Aorta (tissue), 5 donors: Measurements from ENCODE around the gene ITGA11. TPM values are rescaled to one million over a fixed set of nuclear protein-coding genes. Genes with fewer than 3 reads are reported as not detected.

ENCODE experiments used
- ATAC-seq: fragments of 200-7000 bp; cut with Tn5 transposase; one replicate; pipeline ENCODE4 v1.9.1; 2022; ENCODE audit warnings: moderate library complexity; ENCODE audit not compliant: low FRiP score
- DNase-seq, 2 donors: peaks; one replicate each; pipeline ENCODE4 v3.0.0-alpha.2; 2020
- H3K27ac ChIP-seq, 2 donors: one replicate each; pipeline ENCODE4 v1.5.1; 2013; ENCODE audit warnings: low read length in 2 of 2, mild to moderate bottlenecking in 2 of 2, moderate library complexity in 2 of 2, control low read depth in 1 of 2, inconsistent platforms in 1 of 2, low read depth in 1 of 2
- H3K27me3 ChIP-seq, 2 donors: one replicate each; pipeline ENCODE4 v1.6.1; 2013; ENCODE audit warnings: control low read depth in 1 of 2, low read length in 1 of 2, mild to moderate bottlenecking in 1 of 2, moderate library complexity in 1 of 2; ENCODE audit not compliant: insufficient read depth in 2 of 2, control insufficient read depth in 1 of 2
- H3K36me3 ChIP-seq, 2 donors: one replicate each; pipeline ENCODE4 v1.6.1; 2013; ENCODE audit warnings: control low read depth in 1 of 2, low read length in 1 of 2, mild to moderate bottlenecking in 1 of 2; ENCODE audit not compliant: insufficient read depth in 2 of 2, control insufficient read depth in 1 of 2
- H3K4me1 ChIP-seq, 2 donors: one replicate each; pipeline ENCODE4 v1.6.1; 2013; ENCODE audit warnings: low read length in 2 of 2, control low read depth in 1 of 2, mild to moderate bottlenecking in 1 of 2, moderate library complexity in 1 of 2; ENCODE audit not compliant: insufficient read depth in 2 of 2, control insufficient read depth in 1 of 2
- H3K4me3 ChIP-seq, 2 donors: one replicate each; pipeline ENCODE4 v1.5.1; 2013; ENCODE audit warnings: low read length in 2 of 2, control low read depth in 1 of 2, mild to moderate bottlenecking in 1 of 2
- H3K9me3 ChIP-seq: one replicate; pipeline ENCODE4 v1.6.1; 2013; ENCODE audit warnings: mild to moderate bottlenecking, low read length; ENCODE audit not compliant: control insufficient read depth
- WGBS, 2 donors: extraction: QIAGEN DNeasy Blood & Tissue Kit; methylation state at CpG; one replicate each; pipeline ENCODE4 v1.1.7; 2013; 5-methylcytosine and 5-hydroxymethylcytosine counted together
- intact Hi-C, 2 donors: fragments of 100-400 bp; cut with DNase I; formaldehyde crosslinking; loops; one replicate each; pipeline versions ENCODE4 v1.14.2 to v1.15.0; 2022
- polyA plus RNA-seq, 2 donors: library from polyadenylated mRNA; stranded (reverse); fragments of 200-250 nt; gene quantifications; one replicate each; pipeline ENCODE4 v1.2.3, GENCODE V29; 2013
- total RNA-seq, 2 donors: library from RNA; stranded (reverse); fragmentation: NEBNext Ultra II Directional; extraction: Animal tissue kit (Norgen Biotek cat#: 25700); gene quantifications; one replicate each; pipeline ENCODE4 v1.2.1, GENCODE V29; 2021
- donor health status: healthy with polysubstance abuse.
- donor health status: Bipolar disorder and iron deficiency.
- donor health status: DM: no; HTN: no; CAD: no.
- donor health status: DM: no; HTN: no; CAD: no.
- donor health status: DM: yes; HTN: yes; CAD: no.

Gene ITGA11
- total and polyA plus RNA-seq, 4 donors: 21.4 to 154 (median 107) TPM

DNA sequence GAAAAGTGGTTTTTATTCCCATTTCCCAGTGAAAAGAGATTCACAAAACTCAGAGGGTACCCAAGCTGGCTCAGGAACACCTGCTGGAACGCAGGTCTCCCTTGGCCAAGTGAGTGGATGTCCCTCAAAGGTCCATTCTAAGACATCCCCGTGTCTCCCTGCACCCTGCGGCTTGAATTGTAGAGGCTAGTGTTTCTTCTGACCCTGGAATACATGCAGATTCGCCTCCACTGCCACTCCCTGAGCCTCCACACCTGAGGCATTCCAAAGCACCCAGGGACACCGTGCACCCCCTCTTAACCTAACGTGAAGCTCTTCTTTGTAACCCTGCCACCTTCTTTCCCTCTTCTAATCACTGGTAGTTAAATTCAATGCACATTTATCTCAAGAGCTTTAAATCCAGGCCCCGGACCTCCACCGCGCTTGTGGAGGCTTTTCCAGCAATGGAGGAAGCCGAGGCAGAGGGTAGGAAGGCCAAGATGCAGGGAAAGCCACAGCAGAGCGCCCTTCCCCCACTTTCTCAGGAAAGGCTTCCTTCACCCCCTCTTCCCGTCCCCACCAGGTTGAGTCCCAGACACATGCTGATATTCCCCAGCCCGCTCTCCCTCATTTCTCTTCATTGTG is 590 bp upstream of the ITGA11 start:
- Histone ChIP-seq H3K27me3 (no peaks in the 10 kb centered on the region), H3K4me1 (peaks cover 5 to 6% of the 10 kb centered on the region in 2 donors), H3K9me3 (no peaks in the 10 kb centered on the region), H3K27ac (peak overlapping the region in 1 of 2 donors; percentile 27), H3K4me3 (peak overlapping the region in 1 of 2 donors; percentile 67), H3K36me3 (no peaks in the 10 kb centered on the region)
- DNase-seq (no peak), ATAC-seq (no peak)
- intact Hi-C loops: loop anchor here (5.0 to 10.0 kb wide), 6 partner anchors 50 to 125 kb away; no protein-coding TSS in a partner anchor
- WGBS, 2 donors: 77 to 80% methylated on average over 13 of the region's 13 CpGs

DNA sequence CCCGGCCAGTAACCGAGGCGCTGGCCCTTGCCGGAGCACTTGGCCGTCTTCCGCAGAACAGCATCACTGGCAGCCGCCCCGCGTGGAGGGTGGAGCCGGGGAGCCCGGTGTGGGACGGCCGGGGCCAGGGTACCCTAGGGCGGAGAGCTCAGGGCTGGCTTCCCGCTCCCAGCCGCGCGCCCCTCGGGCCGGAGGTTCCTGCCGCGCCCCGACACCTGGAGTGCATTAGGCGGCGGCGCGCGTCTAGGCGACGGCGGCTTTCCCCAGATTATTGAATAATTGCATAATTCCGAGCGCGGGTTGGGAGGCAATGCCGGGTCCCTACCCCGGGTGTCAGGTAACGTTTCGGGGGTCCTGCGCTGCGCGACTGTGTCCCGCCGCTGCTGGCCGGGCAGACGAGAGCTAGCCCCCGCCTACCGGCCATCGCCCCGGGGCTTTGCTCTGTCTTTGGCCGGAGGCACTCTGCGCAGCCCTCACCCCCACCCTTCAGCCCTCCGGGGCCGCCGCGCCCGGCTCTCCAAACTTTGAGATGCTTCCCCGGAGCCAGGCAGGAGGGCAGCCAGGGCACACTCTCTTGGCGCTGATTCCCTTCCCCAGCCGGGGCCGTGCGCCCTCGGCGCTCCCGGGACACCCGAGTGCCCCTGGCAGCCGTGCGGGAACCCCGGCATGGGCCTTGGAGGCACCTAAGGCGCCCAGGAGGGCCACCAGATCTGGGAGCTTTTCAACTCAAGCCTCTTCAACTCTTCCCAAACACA is 749 bp downstream of the ITGA11 start:
- H3K9me3 ChIP-seq: no peaks in the 10 kb centered on the region
- DNase-seq (peak; percentile 80 to 92), ATAC-seq (peak; percentile 85)
- no peaks in the 10 kb centered on the region for H3K36me3 ChIP-seq
- peak overlapping the region; percentile 67 to 92 for H3K4me3 ChIP-seq
- peak overlapping the region; percentile 34 to 78 for H3K27ac ChIP-seq
- intact Hi-C loops: loop anchor here (5.0 to 10.0 kb wide), 6 partner anchors 51 to 124 kb away; no protein-coding TSS in a partner anchor
- H3K27me3 ChIP-seq: no peaks in the 10 kb centered on the region
- peaks cover 5 to 6% of the 10 kb centered on the region in 2 donors for H3K4me1 ChIP-seq
- WGBS, 2 donors: 2% methylated on average over 52 to 69 of the region's 69 CpGs

DNA sequence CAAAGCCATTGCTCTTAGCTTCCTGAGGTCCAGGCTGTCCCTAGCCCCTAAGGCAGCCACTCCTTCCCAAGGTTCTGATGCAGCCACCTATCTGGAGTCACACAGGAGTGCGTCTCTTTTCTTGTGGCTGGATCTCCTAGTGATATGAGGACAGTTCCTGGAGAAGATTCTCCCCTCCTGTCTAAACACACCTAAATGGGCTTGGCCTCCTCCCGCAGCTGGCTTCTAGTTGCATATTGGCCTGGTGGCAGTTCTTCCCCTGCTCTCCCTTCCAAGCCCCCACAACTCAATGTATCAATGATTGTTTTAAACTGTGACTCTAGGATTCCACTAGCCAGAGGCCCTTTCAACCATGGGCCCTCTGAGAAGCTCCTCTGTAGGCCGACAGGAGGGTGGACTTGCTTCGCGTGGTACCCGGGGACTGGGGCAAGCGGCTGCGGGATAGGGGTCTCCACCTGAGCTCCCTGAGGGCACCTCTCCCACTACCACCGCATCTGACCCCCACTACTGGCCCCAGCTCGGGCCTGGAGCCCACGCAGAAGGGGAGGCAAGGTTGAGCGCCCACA is 1.4 kb downstream of the ITGA11 start:
- Histone ChIP-seq H3K4me1 (peaks cover 6% of the 10 kb centered on the region in 2 donors), H3K27me3 (no peaks in the 10 kb centered on the region), H3K27ac (peak overlapping the region in 1 of 2 donors; percentile 78), H3K36me3 (peaks cover 0 to under 1% of the 10 kb centered on the region in 2 donors), H3K9me3 (no peaks in the 10 kb centered on the region), H3K4me3 (peak overlapping the region; percentile 67 to 92)
- ATAC-seq: no peak
- intact Hi-C loops: loop anchor here (5.0 to 10.0 kb wide), 6 partner anchors 52 to 123 kb away; no protein-coding TSS in a partner anchor
- WGBS, 2 donors: 41 to 56% methylated on average over 12 of the region's 12 CpGs
- DNase-seq: no peak

DNA sequence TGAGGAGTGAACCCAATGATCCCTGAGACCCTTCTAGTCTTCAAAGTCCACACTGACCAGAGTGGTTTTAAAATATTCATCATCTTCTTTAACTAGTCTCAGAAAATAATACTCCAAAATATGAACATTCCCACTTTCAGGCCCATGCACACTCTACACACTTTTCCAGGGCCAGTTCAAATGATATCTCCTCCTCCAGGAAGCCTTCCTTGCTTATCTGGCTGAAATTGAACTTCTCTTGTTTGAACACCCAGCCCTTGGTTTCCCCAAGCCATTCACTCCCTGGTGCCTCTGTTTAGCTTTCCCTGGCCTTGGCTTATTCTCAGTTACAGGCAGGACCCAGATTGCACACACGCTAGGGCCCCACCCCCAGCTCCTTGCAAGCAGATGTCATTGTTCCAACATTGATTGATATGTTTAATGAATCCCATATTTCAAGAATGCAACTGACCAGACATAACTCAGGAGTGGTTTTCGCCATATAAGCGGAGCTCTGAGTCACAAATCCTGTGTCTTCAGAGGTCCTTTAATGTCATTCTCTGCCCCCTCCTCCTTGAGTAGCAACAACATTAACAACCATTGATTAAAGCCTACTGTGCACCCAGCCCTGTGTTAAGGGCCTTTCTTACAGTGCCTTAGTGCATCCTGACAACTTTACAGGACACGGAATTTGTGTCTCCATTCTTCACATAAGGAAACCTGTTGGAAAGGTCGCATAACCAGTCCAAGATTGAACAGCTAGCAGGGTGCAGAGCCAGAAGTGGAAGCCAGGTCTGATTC is 2.1 kb downstream of the ITGA11 start:
- DNase-seq (no peak), ATAC-seq (no peak)
- Histone ChIP-seq H3K9me3 (no peaks in the 10 kb centered on the region), H3K27me3 (no peaks in the 10 kb centered on the region), H3K36me3 (peaks cover 0 to 2% of the 10 kb centered on the region in 2 donors), H3K27ac (peak overlapping the region in 1 of 2 donors; percentile 78), H3K4me1 (peaks cover 6 to 8% of the 10 kb centered on the region in 2 donors), H3K4me3 (peak overlapping the region; percentile 67 to 92)
- intact Hi-C loops: loop anchor here (5.0 to 10.0 kb wide), 6 partner anchors 52 to 123 kb away; no protein-coding TSS in a partner anchor
- 80 to 90% methylated on average over 5 of the region's 5 CpGs for WGBS, 2 donors

DNA sequence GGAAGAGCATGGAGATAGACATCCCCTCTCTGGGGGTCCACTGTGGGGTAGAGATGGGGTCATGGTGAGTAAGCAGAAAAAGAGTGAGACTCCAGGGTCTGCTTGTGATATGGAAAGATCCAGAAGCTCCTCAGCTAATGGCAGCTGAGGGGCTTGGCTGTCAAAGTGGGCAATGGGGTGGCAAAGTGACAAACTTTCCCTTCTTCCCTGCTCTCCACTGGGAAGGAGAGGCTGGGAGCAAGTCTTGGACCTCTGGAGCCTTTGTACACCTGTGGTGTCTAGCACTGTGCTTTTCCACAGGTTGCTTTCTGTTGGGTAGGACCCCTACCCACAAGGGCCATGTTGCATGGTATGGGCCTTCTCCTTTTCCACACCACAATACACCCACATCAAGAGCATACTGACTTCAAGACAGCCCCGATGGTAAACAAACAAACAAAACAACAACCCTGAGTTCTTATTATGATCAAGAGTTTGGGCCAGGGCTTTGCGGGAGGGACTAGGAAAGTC is 3.5 kb downstream of the ITGA11 start:
- WGBS, 2 donors: 70 to 98% methylated on average over 2 of the region's 2 CpGs
- H3K36me3 ChIP-seq: peaks cover 0 to 2% of the 10 kb centered on the region in 2 donors
- intact Hi-C loops: no loop called here
- DNase-seq (no peak), ATAC-seq (no peak)
- H3K27ac ChIP-seq: peak overlapping the region in 1 of 2 donors; percentile 37
- no peaks in the 10 kb centered on the region for H3K9me3 ChIP-seq
- no peaks in the 10 kb centered on the region for H3K27me3 ChIP-seq
- H3K4me3 ChIP-seq: no peak overlapping the region
- peaks cover 6 to 8% of the 10 kb centered on the region in 2 donors for H3K4me1 ChIP-seq

DNA sequence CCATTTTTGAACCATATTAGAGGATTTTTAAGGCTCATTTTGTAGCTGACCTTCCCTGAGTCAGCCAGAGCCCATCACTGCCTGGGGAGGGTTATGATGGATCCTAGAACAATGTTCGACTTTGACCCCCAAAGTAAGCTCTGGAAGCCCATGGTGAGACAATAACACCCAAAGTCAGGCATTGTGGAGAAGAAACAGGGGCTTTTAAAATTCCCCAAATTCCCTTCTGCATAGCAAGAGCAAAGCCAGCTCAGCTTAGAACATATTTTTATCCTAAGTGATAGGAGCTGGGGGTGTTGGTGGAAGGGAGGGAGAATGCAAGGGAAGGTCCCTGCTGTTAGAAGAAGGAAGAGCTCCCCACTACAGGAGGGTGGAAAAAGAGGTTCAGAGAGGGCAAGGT is 4.0 kb downstream of the ITGA11 start:
- WGBS, 2 donors: 92 to 100% methylated on average over 1 of the region's 1 CpG
- Histone ChIP-seq H3K36me3 (peaks cover 0 to 2% of the 10 kb centered on the region in 2 donors), H3K4me3 (no peak overlapping the region), H3K9me3 (no peaks in the 10 kb centered on the region), H3K4me1 (peaks cover 6 to 8% of the 10 kb centered on the region in 2 donors), H3K27ac (peak overlapping the region in 1 of 2 donors; percentile 10), H3K27me3 (no peaks in the 10 kb centered on the region)
- intact Hi-C loops: no loop called here
- DNase-seq (no peak), ATAC-seq (no peak)

DNA sequence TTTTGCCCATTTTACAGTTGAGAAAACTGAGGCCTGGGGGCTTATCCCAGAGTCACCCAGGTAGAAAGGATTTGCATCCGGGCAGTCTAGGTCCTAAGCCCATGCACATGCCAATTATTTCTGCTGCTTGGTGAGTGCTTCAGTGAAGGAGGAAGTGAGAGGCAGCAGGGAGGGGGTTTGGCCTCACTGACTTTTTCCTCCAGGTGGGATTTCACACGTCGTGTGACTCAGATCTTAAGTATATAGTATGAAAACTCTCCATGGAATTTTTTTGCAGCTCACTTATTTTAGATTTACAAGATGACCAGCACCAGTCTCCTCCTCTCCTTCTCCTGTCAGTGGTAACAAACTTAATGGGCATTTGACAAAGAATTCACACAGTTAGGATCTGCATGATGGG is 4.6 kb downstream of the ITGA11 start:
- no peak for DNase-seq
- no peak overlapping the region for H3K4me3 ChIP-seq
- intact Hi-C loops: no loop called here
- ATAC-seq: no peak
- H3K27me3 ChIP-seq: no peaks in the 10 kb centered on the region
- H3K4me1 ChIP-seq: peaks cover 6 to 8% of the 10 kb centered on the region in 2 donors
- peaks cover 0 to 2% of the 10 kb centered on the region in 2 donors for H3K36me3 ChIP-seq
- H3K9me3 ChIP-seq: no peaks in the 10 kb centered on the region
- H3K27ac ChIP-seq: no peak overlapping the region
- WGBS, 2 donors: 50 to 59% methylated on average over 3 of the region's 3 CpGs

DNA sequence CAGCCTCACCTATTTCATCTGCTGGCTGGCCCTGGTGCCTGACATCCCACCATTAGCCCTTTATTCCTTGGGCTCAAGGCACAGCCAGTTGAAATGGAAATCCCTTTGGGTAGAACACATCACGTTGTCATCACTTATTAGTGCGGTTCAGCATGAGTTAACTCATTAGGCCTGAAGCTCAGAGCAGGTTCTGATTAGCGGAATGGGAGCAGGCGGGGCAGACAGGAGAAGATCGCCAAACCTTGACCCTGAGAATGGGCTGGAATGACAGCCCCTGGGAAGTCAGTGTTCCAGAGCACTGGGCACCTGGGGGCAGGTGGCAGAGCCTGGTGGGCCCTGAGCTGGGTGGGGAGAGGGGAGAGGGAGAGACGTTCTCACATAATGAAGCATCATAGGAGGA is 5.8 kb downstream of the ITGA11 start:
- Histone ChIP-seq H3K27ac (peak overlapping the region in 1 of 2 donors; percentile 28), H3K4me3 (no peak overlapping the region), H3K4me1 (peaks cover 6 to 8% of the 10 kb centered on the region in 2 donors), H3K36me3 (peaks cover 0 to 2% of the 10 kb centered on the region in 2 donors), H3K9me3 (no peaks in the 10 kb centered on the region), H3K27me3 (no peaks in the 10 kb centered on the region)
- 95 to 98% methylated on average over 6 of the region's 6 CpGs for WGBS, 2 donors
- ATAC-seq (no peak), DNase-seq (no peak)
- intact Hi-C loops: no loop called here
